Thoracic aorta (tissue), 2 donors: ENCODE results near the gene CACNA1E. TPM values are rescaled to one million over a fixed set of nuclear protein-coding genes. Genes with fewer than 3 reads are reported as not detected.

Experiments used
- ATAC-seq: fragments of 150-250 bp; one replicate; pipeline ENCODE4 v1.8.0; 2017; ENCODE audit warnings: low read depth; ENCODE audit not compliant: insufficient number of reproducible peaks, low FRiP score
- DNase-seq: peaks from one replicate; pipeline ENCODE4 v3.0.0-alpha.2; 2020; ENCODE audit warnings: low spot score
- H3K27ac ChIP-seq, 2 donors: fragments of 200-600 bp; sonication (generic); 1 replicate in 1 of 2; 2 replicates in 1 of 2; pipeline ENCODE4 v1.5.1; 2016; ENCODE audit warnings: mild to moderate bottlenecking in 2 of 2, moderate library complexity in 2 of 2
- H3K27me3 ChIP-seq: fragments of 200-600 bp; sonication (generic); replicated peaks from 2 replicates; pipeline ENCODE4 v1.6.0; 2016; ENCODE audit warnings: mild to moderate bottlenecking; ENCODE audit not compliant: insufficient read depth
- H3K36me3 ChIP-seq: fragments of 200-600 bp; sonication (generic); one replicate; pipeline ENCODE4 v1.5.1; 2016
- H3K4me1 ChIP-seq, 2 donors: fragments of 200-600 bp; sonication (generic); 1 replicate in 1 of 2; 2 replicates in 1 of 2; pipeline versions ENCODE4 v1.5.1 to v1.6.0; 2016; ENCODE audit warnings: low read depth in 2 of 2, mild to moderate bottlenecking in 1 of 2; ENCODE audit not compliant: control insufficient read depth in 1 of 2
- H3K4me3 ChIP-seq: fragments of 200-600 bp; sonication (generic); 2 replicates; pipeline ENCODE4 v1.5.1; 2016; ENCODE audit warnings: mild to moderate bottlenecking
- H3K9me3 ChIP-seq: fragments of 200-600 bp; sonication (generic); 2 replicates; pipeline ENCODE4 v1.5.1; 2016
- CTCF ChIP-seq: fragments of 200-600 bp; sonication (generic); IDR thresholded peaks from one replicate; pipeline ENCODE4 v1.5.1; 2019; ENCODE audit warnings: antibody characterized with exemption
- total RNA-seq, 2 donors: library from RNA; depleted of rRNA; stranded (reverse); fragments of >200 nt; gene quantifications; one replicate each; pipeline versions ENCODE4 v1.1.0 to v1.2.3, GENCODE V29; 2016

CACNA1E gene
- total RNA-seq, 2 donors from 2014 or later = not detected

GRCh38 chr1:181475580-181475979 is 7.7 kb upstream of the CACNA1E start:
- no peak for ATAC-seq
- no peaks in the 10 kb centered on the region for H3K27me3 ChIP-seq
- TF ChIP-seq CTCF = no peak
- no peak overlapping the region for H3K27ac ChIP-seq
- no peaks in the 10 kb centered on the region for H3K36me3 ChIP-seq
- H3K9me3 ChIP-seq = no peaks in the 10 kb centered on the region
- no peak for DNase-seq
- H3K4me3 ChIP-seq = no peak overlapping the region
- no peaks in the 10 kb centered on the region for H3K4me1 ChIP-seq

GRCh38 chr1:181476581-181476980 is 6.7 kb upstream of the CACNA1E start:
- Histone ChIP-seq H3K36me3 (no peaks in the 10 kb centered on the region), H3K4me3 (no peak overlapping the region), H3K27ac (no peak overlapping the region), H3K9me3 (no peaks in the 10 kb centered on the region), H3K4me1 (no peaks in the 10 kb centered on the region), H3K27me3 (no peaks in the 10 kb centered on the region)
- DNase-seq (no peak), ATAC-seq (no peak)
- no peak for TF ChIP-seq CTCF

- no peaks in the 10 kb centered on the region for H3K4me1 ChIP-seq
- no peak for DNase-seq
- ATAC-seq = no peak
Observed at GRCh38 chr1:181478306-181478705, 5.0 kb upstream of the CACNA1E start.

GRCh38 chr1:181479137-181479745 is 4.1 kb upstream of the CACNA1E start:
- TF ChIP-seq CTCF = peak; percentile 42
- Histone ChIP-seq H3K27ac (no peak overlapping the region), H3K4me3 (no peak overlapping the region), H3K4me1 (no peaks in the 10 kb centered on the region), H3K9me3 (no peaks in the 10 kb centered on the region), H3K36me3 (no peaks in the 10 kb centered on the region), H3K27me3 (peaks cover 2% of the 10 kb centered on the region)
- peak; percentile 60 for ATAC-seq
- no peak for DNase-seq

More at GRCh38 chr1:181478306-181478705, 5.0 kb upstream of the CACNA1E start:
- Histone ChIP-seq H3K27me3 (no peaks in the 10 kb centered on the region), H3K9me3 (no peaks in the 10 kb centered on the region), H3K36me3 (no peaks in the 10 kb centered on the region), H3K4me3 (no peak overlapping the region), H3K27ac (no peak overlapping the region)
- TF ChIP-seq CTCF = no peak

GRCh38 chr1:181482001-181482430 is 1.3 kb upstream of the CACNA1E start:
- H3K4me1 ChIP-seq = no peaks in the 10 kb centered on the region
- DNase-seq (no peak), ATAC-seq (no peak)
- no peak overlapping the region for H3K27ac ChIP-seq
- no peaks in the 10 kb centered on the region for H3K36me3 ChIP-seq
- peaks cover 5% of the 10 kb centered on the region for H3K27me3 ChIP-seq
- H3K4me3 ChIP-seq = no peak overlapping the region
- no peaks in the 10 kb centered on the region for H3K9me3 ChIP-seq
- no peak for TF ChIP-seq CTCF
